GM18861 (cell line): ENCODE measurements around the gene DAPK2.
"Not testable (repeated sequence)": the region's sequence is repeated elsewhere in the genome, so short reads cannot be mapped to it uniquely, and the experiment has no call there.

Source experiments
- ATAC-seq: cut with Tn5 transposase; IDR thresholded peaks from one replicate; pipeline ENCODE4 v1.9.1; 2021; ENCODE audit not compliant: unreplicated experiment

The DAPK2 gene

GRCh38 chr15:63899606-63900005, 146.7 kb downstream of the DAPK2 start:
- not testable (repeated sequence) for ATAC-seq

DNA sequence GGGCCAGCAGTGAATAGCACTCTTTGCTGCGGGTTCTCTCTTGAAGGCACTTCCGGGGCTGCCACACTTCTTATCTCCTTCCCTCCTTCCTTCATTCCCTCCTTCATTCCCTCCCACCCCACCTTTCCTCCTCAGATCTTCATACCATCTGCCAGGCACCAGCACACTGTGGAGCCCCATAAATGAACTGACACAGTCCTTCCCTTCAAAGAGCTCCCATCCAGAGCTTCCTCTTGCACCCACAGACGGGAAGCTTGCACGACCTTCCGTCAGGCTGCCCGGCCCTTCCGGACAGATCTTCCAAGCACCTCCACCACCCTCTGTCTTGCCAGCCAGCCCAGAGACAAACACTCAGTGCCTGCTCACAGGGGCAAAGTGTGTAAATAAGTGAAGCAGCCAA, 147.1 kb downstream of the DAPK2 start:
- no peak for ATAC-seq

DNA sequence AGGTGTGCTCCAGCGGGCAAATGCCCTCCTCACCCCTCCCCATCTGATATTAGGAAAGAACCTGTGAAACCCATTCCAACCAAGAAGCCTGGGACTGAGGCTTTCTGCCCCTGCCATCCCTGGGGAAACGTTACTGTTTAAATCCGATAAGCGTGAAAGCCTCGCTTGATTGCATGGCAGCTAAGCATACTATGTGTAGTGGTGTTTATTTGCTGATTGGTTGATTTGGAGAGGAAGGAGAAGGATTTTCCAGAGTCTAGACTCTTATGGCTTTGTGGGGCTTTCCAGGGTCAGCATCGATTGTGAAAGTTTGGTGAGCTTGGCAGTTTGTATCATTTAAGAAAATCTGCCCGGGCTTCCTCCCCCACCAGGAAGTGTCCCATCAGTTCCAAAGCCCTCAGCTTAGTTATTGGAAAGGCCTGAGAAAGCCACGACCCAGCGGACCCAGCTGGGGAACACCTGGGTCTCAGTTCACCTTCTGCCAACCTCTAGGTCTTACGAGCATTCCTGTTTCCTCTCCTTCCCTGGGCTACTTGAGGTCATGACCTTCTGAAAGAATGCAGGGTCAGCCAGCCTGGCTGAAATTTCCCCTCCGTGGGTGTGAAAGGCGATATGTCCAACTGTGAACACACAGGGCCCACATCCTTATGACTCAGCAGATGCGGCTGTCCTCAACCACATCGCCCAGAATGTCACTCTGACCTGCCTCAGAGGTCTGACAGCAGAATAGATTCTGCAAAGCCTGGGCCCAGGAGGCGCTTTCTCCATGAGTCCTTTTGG, 149.8 kb downstream of the DAPK2 start:
- ATAC-seq: peak; percentile 53

DNA sequence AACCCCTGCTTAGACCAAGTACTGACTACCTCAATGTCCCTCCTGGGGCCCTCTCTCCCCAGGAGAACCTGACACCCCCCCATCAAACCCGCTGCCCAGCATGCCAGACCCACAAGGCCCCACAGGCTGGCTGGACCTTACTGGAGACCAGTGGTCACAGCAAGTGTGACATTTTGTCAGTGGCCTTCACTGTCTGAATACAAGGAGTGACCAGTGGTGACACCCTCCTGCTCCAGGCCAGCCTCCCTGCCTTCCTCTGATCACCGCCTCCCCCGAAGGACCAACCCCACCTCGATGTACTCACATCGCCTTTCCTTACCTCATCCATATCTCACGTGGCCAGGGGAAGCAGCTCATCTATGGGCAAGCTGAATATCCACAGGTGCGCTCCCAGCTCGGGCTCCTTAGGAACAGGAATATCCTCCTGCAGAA, 150.5 kb downstream of the DAPK2 start:
- ATAC-seq: no peak

DNA sequence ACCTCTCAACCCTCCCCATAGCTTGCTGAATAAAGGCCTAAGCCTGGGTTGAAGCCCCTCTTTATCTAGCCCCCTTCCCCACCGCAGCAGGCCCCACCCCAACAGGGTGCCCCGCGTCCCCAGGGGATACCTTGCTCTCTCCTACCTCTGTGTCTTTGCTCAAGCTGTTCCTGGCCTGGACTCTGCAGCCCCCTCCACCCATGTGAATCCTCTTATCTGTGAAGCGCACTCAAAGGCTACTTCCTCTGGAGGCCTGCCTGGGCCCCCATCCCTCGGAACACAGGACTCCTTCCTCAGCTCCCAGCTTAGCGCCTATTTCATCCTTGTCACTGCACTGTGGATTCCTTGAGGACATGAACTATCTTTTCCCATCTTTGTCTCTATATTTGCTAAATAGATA, 151.1 kb downstream of the DAPK2 start:
- ATAC-seq: no peak

DNA sequence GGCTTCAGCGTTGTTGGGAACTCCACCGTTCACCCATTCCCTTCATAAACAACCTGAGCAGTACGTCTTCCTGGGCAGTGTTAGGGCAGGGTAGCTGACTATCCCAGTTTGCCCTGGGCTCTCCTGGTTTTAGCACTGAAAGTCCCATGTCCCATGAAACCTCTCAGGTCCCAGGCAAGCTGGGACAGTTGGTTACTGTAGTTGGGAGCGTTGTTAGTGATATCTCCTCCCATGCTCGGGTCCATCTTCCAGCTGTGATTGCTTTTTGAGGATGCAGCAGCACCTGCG, 151.7 kb downstream of the DAPK2 start:
- no peak for ATAC-seq

DNA sequence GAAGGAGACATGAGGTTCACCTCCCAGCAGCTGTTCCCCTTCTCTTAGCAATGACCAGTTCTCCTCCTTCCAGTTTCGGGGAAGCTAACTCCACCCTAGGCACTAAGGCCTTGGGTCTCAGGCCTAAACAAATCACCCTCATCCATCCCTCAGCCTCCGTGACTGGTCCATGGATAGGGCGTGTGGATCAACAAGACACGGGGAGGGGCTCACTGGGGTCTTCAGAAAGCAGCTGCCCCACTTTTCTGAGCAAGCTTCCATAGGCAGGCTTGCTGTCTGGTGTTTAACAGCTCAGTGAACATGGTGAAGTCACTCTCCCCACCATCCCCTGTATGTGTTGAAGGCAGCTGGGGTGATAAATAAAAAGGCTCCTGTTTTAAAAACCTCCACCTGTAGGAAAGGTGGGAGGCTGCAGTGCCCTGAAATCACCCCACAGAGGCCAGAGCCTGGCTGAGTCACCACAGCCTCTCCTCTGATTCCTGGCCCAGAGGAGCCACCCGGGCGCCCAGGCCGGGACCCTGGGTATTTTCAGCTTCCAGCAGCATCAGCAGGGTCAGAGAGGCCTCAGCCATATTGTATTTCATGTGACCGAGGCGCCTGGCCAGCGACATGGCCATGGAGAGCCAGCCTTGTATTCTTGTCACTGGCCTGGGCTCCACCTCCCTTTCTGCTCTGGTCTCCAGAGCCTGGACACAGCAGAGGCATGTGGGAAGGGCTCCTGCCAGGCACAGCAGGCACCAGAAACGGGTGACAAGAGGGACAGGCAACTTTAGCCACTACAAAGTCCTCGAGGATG, 152.2 kb downstream of the DAPK2 start:
- ATAC-seq: no peak

GRCh38 chr15:63892794-63893441, 153.4 kb downstream of the DAPK2 start:
- peak; percentile 29 for ATAC-seq

GRCh38 chr15:63891768-63892133, 154.5 kb downstream of the DAPK2 start:
- ATAC-seq: no peak

GRCh38 chr15:63891079-63891767, 155.1 kb downstream of the DAPK2 start:
- ATAC-seq: no peak

- no peak for ATAC-seq
Measured at GRCh38 chr15:63890617-63891016, 155.7 kb downstream of the DAPK2 start.

GRCh38 chr15:63889831-63890230, 156.5 kb downstream of the DAPK2 start:
- ATAC-seq: no peak

- no peak for ATAC-seq
Measured at GRCh38 chr15:63888823-63889222, 157.5 kb downstream of the DAPK2 start.

DNA sequence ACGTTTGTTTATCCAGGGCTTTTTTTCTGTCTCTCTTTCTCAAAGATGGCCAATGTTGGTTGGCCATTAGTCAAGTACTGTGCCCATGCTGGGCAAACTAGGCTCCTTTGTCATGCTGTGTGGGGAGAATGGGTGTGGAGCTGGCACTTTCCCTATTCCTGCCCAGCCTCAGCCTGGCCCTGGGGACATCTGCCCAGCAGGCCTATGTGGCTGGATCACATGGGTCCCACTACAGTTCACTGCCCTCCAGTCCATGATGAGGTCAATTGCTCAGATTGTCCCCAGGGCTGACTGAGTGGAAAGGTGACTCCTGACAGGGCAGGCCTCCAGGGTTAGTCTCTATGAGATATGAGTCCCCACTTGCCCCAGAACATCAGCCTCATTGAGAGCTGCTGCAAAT, 158.1 kb downstream of the DAPK2 start:
- ATAC-seq: no peak

DNA sequence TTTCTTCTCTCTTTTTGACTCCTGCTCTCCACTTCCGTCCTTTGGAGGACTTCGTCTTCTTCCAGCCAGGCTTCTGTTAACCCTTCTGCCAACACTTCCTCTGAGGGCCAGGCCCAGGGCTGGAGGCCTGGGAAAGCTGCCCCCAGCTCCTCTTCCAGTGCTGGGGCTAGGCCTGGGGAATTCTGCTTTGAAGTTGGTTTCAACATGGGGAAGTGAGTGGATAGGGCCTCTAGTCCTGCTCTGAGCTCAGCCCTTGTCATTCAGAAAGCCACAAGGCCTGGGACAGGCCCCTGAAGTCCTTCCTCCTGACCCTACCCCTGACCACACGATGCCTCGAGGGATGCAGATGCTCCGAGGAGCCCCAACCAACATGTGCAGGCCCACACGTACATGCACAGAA, 158.7 kb downstream of the DAPK2 start:
- no peak for ATAC-seq

DNA sequence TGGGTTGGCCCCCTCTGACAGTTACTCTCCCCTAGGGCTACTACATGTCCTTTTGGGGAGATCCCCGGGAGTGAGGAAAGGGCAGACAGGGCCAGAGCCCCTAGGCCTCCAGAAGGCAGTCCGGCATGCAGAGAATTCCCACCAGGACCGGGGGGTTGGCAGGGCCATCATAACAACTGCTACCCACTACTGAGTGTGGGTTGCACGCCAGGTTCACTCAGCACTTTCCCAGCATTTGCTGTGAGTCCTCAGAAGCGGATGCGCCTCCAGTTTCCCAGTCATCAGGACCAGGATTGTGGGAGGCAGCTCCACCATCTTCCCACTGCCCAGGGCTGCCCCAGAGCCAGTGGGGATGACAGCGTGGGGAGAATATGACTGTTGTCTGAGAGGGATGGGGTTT, 161.3 kb downstream of the DAPK2 start:
- no peak for ATAC-seq

- no peak for ATAC-seq
Measured at GRCh38 chr15:63881431-63881830, 164.9 kb downstream of the DAPK2 start.

GRCh38 chr15:63880744-63881143, 165.5 kb downstream of the DAPK2 start:
- no peak for ATAC-seq

DNA sequence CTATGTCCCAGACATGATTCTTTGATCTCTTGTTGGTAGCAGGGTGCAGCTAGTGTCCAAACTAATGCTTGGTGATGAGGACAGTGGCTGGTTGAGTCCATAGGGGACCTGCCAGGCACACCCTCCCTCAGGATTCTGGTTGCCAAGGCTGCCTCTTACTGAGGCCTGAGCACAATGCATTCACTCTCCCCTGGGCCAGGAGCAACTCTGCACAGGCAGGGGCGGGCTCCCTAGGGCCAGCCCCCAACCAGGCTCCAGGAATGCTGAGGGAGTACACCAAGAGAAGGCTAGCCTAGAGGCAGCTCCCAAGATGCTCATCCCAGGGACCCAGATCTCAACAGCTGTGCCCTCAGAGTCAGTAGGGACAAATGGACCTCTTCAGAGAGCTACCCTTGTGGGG, 166.3 kb downstream of the DAPK2 start:
- no peak for ATAC-seq

DNA sequence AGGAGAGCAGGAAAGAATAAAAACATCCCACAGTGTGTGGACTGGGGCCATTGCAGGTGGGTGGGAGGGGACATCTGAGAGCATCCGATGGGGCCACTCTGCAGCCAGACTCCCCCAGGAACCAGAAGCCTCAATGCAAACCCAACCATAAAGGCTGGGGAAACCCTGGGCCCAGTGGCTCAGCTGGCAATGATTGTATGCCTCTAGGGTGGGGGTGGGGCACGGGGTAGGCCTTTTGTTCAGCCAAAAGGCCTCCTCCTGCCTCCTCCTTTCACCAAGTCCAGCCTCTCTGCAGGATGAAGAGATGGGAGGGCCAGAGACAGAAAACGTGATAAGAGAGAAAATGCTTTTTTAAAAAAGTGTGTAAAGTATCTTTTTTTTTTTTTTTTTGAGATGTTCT, 167.1 kb downstream of the DAPK2 start:
- no peak for ATAC-seq

- no peak for ATAC-seq
Measured at GRCh38 chr15:63877713-63878271, 168.5 kb downstream of the DAPK2 start.
